HepG2 (cell line): Measurements from ENCODE around the gene ZFPL1. TPM values are rescaled to one million over a fixed set of nuclear protein-coding genes. Genes with fewer than 3 reads are reported as not detected.

Experiments used
- ARID4A ChIP-seq: sonication (generic); formaldehyde crosslinking; IDR thresholded peaks from 2 replicates; pipeline ENCODE4 v1.5.0; 2020; ENCODE audit warnings: mild to moderate bottlenecking, missing genetic modification reagents, borderline replicate concordance
- ATF5 ChIP-seq: sonication (generic); formaldehyde crosslinking; IDR thresholded peaks from 2 replicates; pipeline ENCODE4 v1.4.0; 2020; ENCODE audit warnings: mild to moderate bottlenecking, low read depth, missing genetic modification reagents
- GABPB1 ChIP-seq: IDR thresholded peaks from 2 replicates; pipeline ENCODE4 v1.6.1; 2016; ENCODE audit warnings: mild to moderate bottlenecking, missing genetic modification reagents, moderate library complexity, missing compliant biosample characterization
- HBP1 ChIP-seq: IDR thresholded peaks from 2 replicates; pipeline ENCODE4 v1.6.1; 2016; ENCODE audit warnings: low read depth, control low read depth
- HCFC1 ChIP-seq: fragments of 150-350 bp; IDR thresholded peaks from 2 replicates; pipeline ENCODE4 v1.6.1; 2014; ENCODE audit warnings: low read depth, low read length
- HDAC2 ChIP-seq: sonication (generic); formaldehyde crosslinking; IDR thresholded peaks from 2 replicates; pipeline ENCODE4 v1.4.0; 2020; ENCODE audit warnings: missing genetic modification reagents
- MLLT10 ChIP-seq: sonication (generic); formaldehyde crosslinking; IDR thresholded peaks from 2 replicates; pipeline ENCODE4 v1.4.0; 2020; ENCODE audit warnings: missing genetic modification reagents
- PRDM10 ChIP-seq: sonication (generic); formaldehyde crosslinking; IDR thresholded peaks from 2 replicates; pipeline ENCODE4 v1.4.0; 2020; ENCODE audit warnings: low read depth, missing genetic modification reagents
- RFXANK ChIP-seq: IDR thresholded peaks from 2 replicates; pipeline ENCODE4 v1.6.1; 2016
- SIX1 ChIP-seq: sonication (generic); formaldehyde crosslinking; IDR thresholded peaks from 2 replicates; pipeline ENCODE4 v1.4.0; 2020; ENCODE audit warnings: missing genetic modification reagents, borderline replicate concordance
- THAP9 ChIP-seq: sonication (generic); formaldehyde crosslinking; IDR thresholded peaks from 2 replicates; pipeline ENCODE4; 2020; ENCODE audit warnings: missing genetic modification reagents, mild to moderate bottlenecking, borderline replicate concordance
- ZNF460 ChIP-seq: sonication (generic); formaldehyde crosslinking; IDR thresholded peaks from 2 replicates; pipeline ENCODE4 v1.5.1; 2020; ENCODE audit warnings: missing genetic modification reagents, mild to moderate bottlenecking, borderline replicate concordance
- ZNF510 ChIP-seq: sonication (generic); formaldehyde crosslinking; IDR thresholded peaks from 2 replicates; pipeline ENCODE4 v1.4.0; 2020; ENCODE audit warnings: low read depth, mild to moderate bottlenecking, missing genetic modification reagents
- ZNF724P ChIP-seq: sonication (generic); formaldehyde crosslinking; IDR thresholded peaks from 2 replicates; pipeline ENCODE4 v1.8.0; 2022; ENCODE audit warnings: missing genetic modification reagents, borderline replicate concordance
- polyA plus RNA-seq, 8 experiments: library from polyadenylated mRNA; depleted of rRNA in 3 of 8; stranded (reverse) in 7 of 8; unstranded in 1 of 8; fragments of >200 nt; fragmentation: Illumina TruSeq in 4 of 8; extraction: Trizol in 4 of 8; gene quantifications; 2 replicates each; pipeline versions ENCODE4 v1.2.1 to v1.2.3, GENCODE V29; 2011 to 2016; ENCODE audit warnings: low read depth in 4 of 8, missing spikeins in 1 of 8, mixed read lengths in 1 of 8; ENCODE audit not compliant: insufficient read depth in 1 of 8
- total RNA-seq, 5 experiments: library from RNA; depleted of rRNA; stranded (reverse); fragments of >200 nt; fragmentation: Illumina TruSeq; extraction: Trizol; gene quantifications; 2 replicates each; pipeline ENCODE4 v1.2.3, GENCODE V29; 2016; ENCODE audit warnings: low read depth in 1 of 5

The ZFPL1 gene
- total and polyA plus RNA-seq, 2 of the 13 experiments (the other 11 are each of a cell fraction or from before 2014, with no cell fraction given), result 32.2 to 56.0 TPM

GRCh38 chr11:65134240-65134951 lies 50.4 kb downstream of the ZFPL1 start, which contains the start of gene SYVN1 (continued):
- TF ChIP-seq ARID4A (CRISPR knock-in tag) (peak; percentile 90; the same call in 1 of the 2 replicates), HDAC2 (peak; percentile 49; the same call in 1 of the 2 replicates), ATF5 (0 out of 2 replicates have a peak, but pooled peaks have one; percentile 28), GABPB1 (CRISPR knock-in tag) (peak; percentile 98), RFXANK (CRISPR knock-in tag) (no peak), SIX1 (CRISPR knock-in tag) (peak; percentile 14; the same call in 1 of the 2 replicates), ZNF724P (0 out of 2 replicates have a peak, but pooled peaks have one; percentile 65), HBP1 (CRISPR knock-in tag) (peak; percentile 79), THAP9 (CRISPR knock-in tag) (peak; percentile 78), ZNF460 (CRISPR knock-in tag) (no peak), ZNF510 (CRISPR knock-in tag) (peak; percentile 37; the same call in 1 of the 2 replicates), HCFC1 (peak; percentile 26; the same call in 1 of the 2 replicates), PRDM10 (CRISPR knock-in tag) (peak; percentile 99), MLLT10 (CRISPR knock-in tag) (no peak)
